GM21825 (cell line): ENCODE measurements around the gene FMN1.

Experiments
- ATAC-seq: cut with Tn5 transposase; IDR thresholded peaks from one replicate; pipeline ENCODE4 v1.9.1; 2021; ENCODE audit warnings: mild to moderate bottlenecking, moderate library complexity; ENCODE audit not compliant: unreplicated experiment

Gene FMN1

GRCh38 chr15:32792436-32792835, 402.1 kb downstream of the FMN1 start:
- no peak for ATAC-seq

GRCh38 chr15:32790352-32790999, 404.0 kb downstream of the FMN1 start:
- ATAC-seq: no peak

GRCh38 chr15:32787949-32788348, 406.6 kb downstream of the FMN1 start:
- ATAC-seq: no peak

- ATAC-seq: no peak
Measured at GRCh38 chr15:32786906-32787305, 407.6 kb downstream of the FMN1 start.

GRCh38 chr15:32784581-32784980, 409.9 kb downstream of the FMN1 start:
- ATAC-seq: no peak

GRCh38 chr15:32781781-32782180, 412.7 kb downstream of the FMN1 start:
- ATAC-seq: no peak

- ATAC-seq: no peak
Measured at GRCh38 chr15:32778391-32779176, 415.9 kb downstream of the FMN1 start.

- no peak for ATAC-seq
Measured at GRCh38 chr15:32775103-32775502, 419.4 kb downstream of the FMN1 start.

- ATAC-seq: no peak
Measured at GRCh38 chr15:32774022-32774421, 420.5 kb downstream of the FMN1 start.

- no peak for ATAC-seq
Measured at GRCh38 chr15:32767236-32767635, 427.3 kb downstream of the FMN1 start.

GRCh38 chr15:32766101-32766500, 428.4 kb downstream of the FMN1 start:
- ATAC-seq: no peak

GRCh38 chr15:32765236-32765635, 429.3 kb downstream of the FMN1 start:
- ATAC-seq: no peak

- no peak for ATAC-seq
Measured at GRCh38 chr15:32763295-32763694, 431.2 kb downstream of the FMN1 start.

GRCh38 chr15:32757426-32757825, 437.1 kb downstream of the FMN1 start:
- no peak for ATAC-seq

GRCh38 chr15:32750979-32751378, 443.5 kb downstream of the FMN1 start:
- no peak for ATAC-seq

- ATAC-seq: no peak
Measured at GRCh38 chr15:32747921-32748342, 446.6 kb downstream of the FMN1 start.

- no peak for ATAC-seq
Measured at GRCh38 chr15:32746116-32746857, 448.2 kb downstream of the FMN1 start.

- no peak for ATAC-seq
Measured at GRCh38 chr15:32743411-32744140, 450.9 kb downstream of the FMN1 start.

- ATAC-seq: no peak
Measured at GRCh38 chr15:32739522-32740063, 454.9 kb downstream of the FMN1 start.

GRCh38 chr15:32738666-32739065, 455.8 kb downstream of the FMN1 start:
- ATAC-seq: no peak

GRCh38 chr15:32737304-32737703, 457.2 kb downstream of the FMN1 start:
- no peak for ATAC-seq
